Neural cell (in vitro differentiated cells): ENCODE data around the gene PRKAR1B. TPM values are rescaled to one million over a fixed set of nuclear protein-coding genes. Genes with fewer than 3 reads are reported as not detected.

Experiments used
- H2AFZ ChIP-seq: fragments of 200-600, 300-800 bp; sonication (generic), shearing (Covaris generic); 2 replicates; pipeline ENCODE4 v1.6.0; 2014; ENCODE audit warnings: low read depth, mild to moderate bottlenecking, antibody characterized with exemption, low read length, moderate library complexity
- H3F3A ChIP-seq: fragments of 200-600 bp; shearing (Covaris generic); 2 replicates; pipeline ENCODE4 v1.6.1; 2016; ENCODE audit warnings: mild to moderate bottlenecking, moderate library complexity, mixed read lengths, antibody characterized with exemption, low read length; ENCODE audit not compliant: insufficient read depth, poor library complexity, severe bottlenecking
- H3K27ac ChIP-seq: fragments of 200-600, 300-800 bp; sonication (generic), shearing (Covaris generic); 2 replicates; pipeline ENCODE4 v1.5.1; 2014; ENCODE audit warnings: mild to moderate bottlenecking, low read length, moderate library complexity
- H3K27me3 ChIP-seq: fragments of 300-800, 200-600 bp; sonication (generic), shearing (Covaris generic); 2 replicates; pipeline ENCODE4 v1.6.0; 2014; ENCODE audit warnings: mild to moderate bottlenecking, low read depth, low read length, moderate library complexity; ENCODE audit not compliant: insufficient read depth
- H3K36me3 ChIP-seq: fragments of 300-800, 200-600 bp; sonication (generic), shearing (Covaris generic); 2 replicates; pipeline ENCODE4 v1.5.1; 2014; ENCODE audit warnings: mild to moderate bottlenecking, antibody characterized with exemption, low read length, moderate library complexity; ENCODE audit not compliant: insufficient read depth
- H3K4me2 ChIP-seq: fragments of 300-800, 200-600 bp; sonication (generic), shearing (Covaris generic); 2 replicates; pipeline ENCODE4 v1.6.0; 2014; ENCODE audit warnings: mild to moderate bottlenecking, low read length
- H3K4me3 ChIP-seq: fragments of 300-800, 200-600 bp; sonication (generic), shearing (Covaris generic); 2 replicates; pipeline ENCODE4 v1.5.1; 2014; ENCODE audit warnings: mild to moderate bottlenecking, low read length, moderate library complexity
- H3K79me2 ChIP-seq: fragments of 200-600 bp; shearing (Covaris generic); replicated peaks from 2 replicates; pipeline ENCODE4 v1.6.0; 2014; ENCODE audit warnings: mild to moderate bottlenecking, low read length, moderate library complexity; ENCODE audit not compliant: insufficient read depth
- H3K9ac ChIP-seq: fragments of 300-800, 200-600 bp; sonication (generic), shearing (Covaris generic); 2 replicates; pipeline ENCODE4 v1.6.1; 2016; ENCODE audit warnings: mild to moderate bottlenecking, low read length, mixed read lengths
- H3K9me2 ChIP-seq: fragments of 200-600 bp; shearing (Covaris generic); 2 replicates; pipeline ENCODE4 v1.6.1; 2016; ENCODE audit warnings: mild to moderate bottlenecking, low read length, mixed read lengths; ENCODE audit not compliant: insufficient read depth
- H3K9me3 ChIP-seq: fragments of 200-600, 300-800 bp; sonication (generic), shearing (Covaris generic); 2 replicates; pipeline ENCODE4 v1.6.1; 2016; ENCODE audit warnings: mild to moderate bottlenecking, mixed run types, low read length, moderate library complexity, mixed read lengths
- H4K20me1 ChIP-seq: fragments of 200-600 bp; shearing (Covaris generic); 2 replicates; pipeline ENCODE4 v1.6.1; 2016; ENCODE audit warnings: mild to moderate bottlenecking, mixed run types; ENCODE audit not compliant: insufficient read depth
- CTCF ChIP-seq: fragments of 450-650 bp; IDR thresholded peaks from 2 replicates; pipeline ENCODE4 v1.5.1; 2014; ENCODE audit warnings: antibody characterized with exemption, mild to moderate bottlenecking, moderate library complexity; ENCODE audit not compliant: poor library complexity, severe bottlenecking
- EP300 ChIP-seq: fragments of 450-650 bp; conservative IDR thresholded peaks from 2 replicates; pipeline ENCODE4 v1.6.1; 2014; ENCODE audit warnings: antibody characterized with exemption, mild to moderate bottlenecking, moderate library complexity; ENCODE audit not compliant: poor library complexity, severe bottlenecking
- EZH2 ChIP-seq: fragments of 200-600, 300-800 bp; shearing (Covaris generic), sonication (generic); IDR thresholded peaks from 2 replicates; pipeline ENCODE4 v1.6.1; 2014; ENCODE audit warnings: antibody characterized with exemption, low read length, borderline replicate concordance, mild to moderate bottlenecking; ENCODE audit not compliant: insufficient read depth, poor library complexity, severe bottlenecking
- MXI1 ChIP-seq: fragments of 450-650 bp; conservative IDR thresholded peaks from 2 replicates; pipeline ENCODE4 v1.6.1; 2014; ENCODE audit warnings: antibody characterized with exemption, mild to moderate bottlenecking; ENCODE audit not compliant: poor library complexity, severe bottlenecking
- POLR2AphosphoS5 ChIP-seq: IDR thresholded peaks from 2 replicates; pipeline ENCODE4 v1.6.1; 2012
- RAD21 ChIP-seq: fragments of 450-650 bp; conservative IDR thresholded peaks from 2 replicates; pipeline ENCODE4 v1.6.1; 2014; ENCODE audit warnings: antibody characterized with exemption, mild to moderate bottlenecking, moderate library complexity
- SMC3 ChIP-seq: fragments of 450-650 bp; conservative IDR thresholded peaks from 2 replicates; pipeline ENCODE4 v1.6.1; 2014; ENCODE audit warnings: antibody characterized with exemption, mild to moderate bottlenecking, moderate library complexity; ENCODE audit not compliant: poor library complexity
- TAF1 ChIP-seq: IDR thresholded peaks from 2 replicates; pipeline ENCODE4 v1.6.1; 2012; ENCODE audit warnings: low read depth
- polyA plus RNA-seq: library from polyadenylated mRNA; depleted of rRNA; stranded (reverse); fragments of >200 nt; gene quantifications from 2 replicates; pipeline ENCODE4 v1.2.3, GENCODE V29; 2014
- TF ChIP-seq, protein P1 (sequence below): IDR thresholded peaks from 2 replicates; pipeline ENCODE4 v1.6.1; 2012; ENCODE audit warnings: borderline replicate concordance

Gene PRKAR1B
- polyA plus RNA-seq, 1 donor from 2014 or later = 38.6 TPM

DNA sequence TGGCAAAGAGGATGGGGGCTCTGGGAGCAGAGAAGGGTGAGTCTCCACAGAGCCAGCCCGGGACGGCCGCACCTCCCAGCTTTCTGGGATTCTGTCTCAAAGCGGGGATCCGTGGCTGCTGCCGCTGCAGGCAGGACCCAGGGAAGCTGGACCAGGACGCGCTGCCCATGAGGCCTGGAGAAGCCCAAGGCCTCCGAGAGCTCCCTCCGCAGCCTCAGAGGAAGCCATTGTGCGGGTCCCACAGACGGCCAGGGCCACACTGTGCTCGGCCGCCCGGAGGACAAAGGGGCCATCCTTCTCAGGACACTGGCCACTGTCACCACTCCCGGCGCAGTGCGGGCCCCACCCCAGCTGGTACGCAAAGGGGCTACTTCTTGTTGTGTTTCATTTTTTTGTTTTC lies 128.2 kb downstream of the PRKAR1B start:
- Histone ChIP-seq H4K20me1 (no peaks in the 10 kb centered on the region), H3K36me3 (no peaks in the 10 kb centered on the region), H3K27me3 (no peaks in the 10 kb centered on the region), H3K79me2 (no peaks in the 10 kb centered on the region), H3K27ac (no peak overlapping the region), H3F3A (no peaks in the 10 kb centered on the region), H2AFZ (no peak overlapping the region), H3K9me2 (no peaks in the 10 kb centered on the region), H3K9ac (no peak overlapping the region), H3K9me3 (no peaks in the 10 kb centered on the region), H3K4me3 (no peak overlapping the region), H3K4me2 (no peak overlapping the region)
- no peak for TF ChIP-seq POLR2AphosphoS5
- no peak for TF ChIP-seq EZH2
- no peak for TF ChIP-seq RAD21
- no peak for TF ChIP-seq TAF1
- TF ChIP-seq, protein P1, sequence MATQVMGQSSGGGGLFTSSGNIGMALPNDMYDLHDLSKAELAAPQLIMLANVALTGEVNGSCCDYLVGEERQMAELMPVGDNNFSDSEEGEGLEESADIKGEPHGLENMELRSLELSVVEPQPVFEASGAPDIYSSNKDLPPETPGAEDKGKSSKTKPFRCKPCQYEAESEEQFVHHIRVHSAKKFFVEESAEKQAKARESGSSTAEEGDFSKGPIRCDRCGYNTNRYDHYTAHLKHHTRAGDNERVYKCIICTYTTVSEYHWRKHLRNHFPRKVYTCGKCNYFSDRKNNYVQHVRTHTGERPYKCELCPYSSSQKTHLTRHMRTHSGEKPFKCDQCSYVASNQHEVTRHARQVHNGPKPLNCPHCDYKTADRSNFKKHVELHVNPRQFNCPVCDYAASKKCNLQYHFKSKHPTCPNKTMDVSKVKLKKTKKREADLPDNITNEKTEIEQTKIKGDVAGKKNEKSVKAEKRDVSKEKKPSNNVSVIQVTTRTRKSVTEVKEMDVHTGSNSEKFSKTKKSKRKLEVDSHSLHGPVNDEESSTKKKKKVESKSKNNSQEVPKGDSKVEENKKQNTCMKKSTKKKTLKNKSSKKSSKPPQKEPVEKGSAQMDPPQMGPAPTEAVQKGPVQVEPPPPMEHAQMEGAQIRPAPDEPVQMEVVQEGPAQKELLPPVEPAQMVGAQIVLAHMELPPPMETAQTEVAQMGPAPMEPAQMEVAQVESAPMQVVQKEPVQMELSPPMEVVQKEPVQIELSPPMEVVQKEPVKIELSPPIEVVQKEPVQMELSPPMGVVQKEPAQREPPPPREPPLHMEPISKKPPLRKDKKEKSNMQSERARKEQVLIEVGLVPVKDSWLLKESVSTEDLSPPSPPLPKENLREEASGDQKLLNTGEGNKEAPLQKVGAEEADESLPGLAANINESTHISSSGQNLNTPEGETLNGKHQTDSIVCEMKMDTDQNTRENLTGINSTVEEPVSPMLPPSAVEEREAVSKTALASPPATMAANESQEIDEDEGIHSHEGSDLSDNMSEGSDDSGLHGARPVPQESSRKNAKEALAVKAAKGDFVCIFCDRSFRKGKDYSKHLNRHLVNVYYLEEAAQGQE = no peak
- no peak for TF ChIP-seq SMC3
- TF ChIP-seq EP300 = no peak
- no peak for TF ChIP-seq MXI1
- TF ChIP-seq CTCF = no peak

- Histone ChIP-seq H3K27ac (no peak overlapping the region), H3K9me2 (no peaks in the 10 kb centered on the region), H3F3A (no peaks in the 10 kb centered on the region), H2AFZ (no peak overlapping the region), H3K36me3 (no peaks in the 10 kb centered on the region), H3K9ac (no peak overlapping the region), H3K27me3 (no peaks in the 10 kb centered on the region), H3K4me2 (no peak overlapping the region), H3K79me2 (no peaks in the 10 kb centered on the region), H3K4me3 (no peak overlapping the region), H3K9me3 (no peaks in the 10 kb centered on the region), H4K20me1 (no peaks in the 10 kb centered on the region)
- no peak for TF ChIP-seq EP300
- TF ChIP-seq, protein P1 = no peak
- no peak for TF ChIP-seq MXI1
- TF ChIP-seq RAD21 = no peak
- TF ChIP-seq EZH2 = no peak
- TF ChIP-seq TAF1 = no peak
- TF ChIP-seq CTCF = no peak
- TF ChIP-seq SMC3 = no peak
- no peak for TF ChIP-seq POLR2AphosphoS5
These were observed 129.5 kb downstream of the PRKAR1B start for GRCh38 chr7:597348-598178.
